GM19397 (cell line): ENCODE data around the gene TCF7L2.

Source experiments
- ATAC-seq: cut with Tn5 transposase; IDR thresholded peaks from one replicate; pipeline ENCODE4 v1.9.1; 2021; ENCODE audit warnings: mild to moderate bottlenecking, moderate library complexity; ENCODE audit not compliant: unreplicated experiment

Gene TCF7L2

DNA sequence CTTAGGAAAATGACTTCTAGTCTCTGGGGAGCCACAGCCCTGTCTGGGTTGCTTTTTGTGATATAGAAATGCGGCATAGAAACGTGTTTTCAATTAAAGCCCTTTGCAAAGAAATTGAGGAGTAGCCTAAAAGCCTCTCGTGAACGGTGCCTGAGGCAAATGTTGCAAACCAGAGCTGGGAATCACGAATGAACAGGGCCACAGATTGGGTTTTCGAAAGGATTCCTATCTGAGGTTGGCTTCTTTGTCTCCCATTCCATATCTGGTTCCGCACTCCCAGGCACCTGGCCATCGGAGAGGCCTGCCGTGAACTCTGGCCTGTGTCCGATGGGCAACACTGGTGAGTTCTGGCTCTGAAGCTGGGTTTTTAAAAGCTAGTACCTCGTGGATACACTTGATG is 221.6 kb downstream of the TCF7L2 start:
- no peak for ATAC-seq

DNA sequence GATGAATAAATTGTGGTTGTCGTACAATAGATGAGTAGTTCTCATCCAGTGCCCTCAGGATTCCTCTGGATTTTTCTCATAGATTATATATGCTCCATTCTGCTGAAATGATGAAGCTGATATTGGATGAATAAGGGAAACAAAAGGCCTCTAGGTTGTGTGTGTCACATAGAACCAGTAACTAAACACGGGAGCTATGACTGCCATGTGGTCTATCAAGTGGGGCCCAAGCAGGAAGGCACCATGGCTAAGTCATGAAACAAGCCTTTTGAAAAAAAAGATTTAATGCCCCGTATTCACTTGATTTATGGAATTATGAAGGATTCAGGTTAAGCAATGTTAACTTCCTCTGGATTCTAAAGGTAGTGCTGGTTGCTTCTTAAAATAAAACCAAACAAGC is 225.1 kb downstream of the TCF7L2 start:
- no peak for ATAC-seq

DNA sequence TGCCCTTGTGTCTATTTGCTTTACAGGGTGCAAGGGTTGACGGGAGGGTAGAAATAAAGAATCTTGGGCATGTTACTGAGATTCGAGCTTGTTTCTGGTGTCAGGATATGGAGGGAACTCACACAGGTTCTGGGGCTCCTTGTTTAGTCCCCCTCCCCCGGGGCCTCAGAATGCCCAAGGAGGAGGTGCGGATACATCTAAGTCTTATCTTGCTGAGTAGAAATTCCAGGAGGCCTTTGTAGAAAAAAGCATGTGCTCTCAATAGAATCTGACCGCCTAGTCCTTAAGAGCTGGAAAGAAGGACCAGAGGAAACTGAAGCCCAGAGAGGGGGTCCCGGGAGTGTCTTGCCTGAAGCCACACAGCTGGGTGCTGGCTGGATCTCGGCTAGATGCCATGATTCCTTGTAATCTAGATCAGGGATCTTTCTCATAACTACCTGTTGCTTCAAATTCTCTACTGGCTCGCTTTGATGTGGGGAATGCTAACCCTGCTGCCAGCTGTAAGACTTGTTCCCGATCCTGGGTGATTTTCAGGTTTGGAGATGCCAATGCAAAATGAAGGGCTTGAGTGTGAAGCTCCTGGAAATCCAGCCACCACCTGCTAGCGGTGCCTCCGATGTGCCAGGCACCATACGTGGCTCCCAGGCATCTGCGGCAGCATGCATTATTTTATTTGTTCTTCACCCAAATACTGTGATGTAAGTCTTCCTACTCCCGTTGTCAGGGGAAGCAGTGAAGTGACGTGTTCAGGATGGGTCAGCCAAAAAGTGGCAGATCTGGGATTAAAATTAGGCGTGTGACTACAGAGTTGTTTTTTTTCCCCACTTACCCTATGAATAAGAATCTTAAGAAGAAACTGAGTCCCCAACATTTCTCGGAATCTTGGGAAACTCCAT is 226.0 kb downstream of the TCF7L2 start:
- ATAC-seq, result no peak

DNA sequence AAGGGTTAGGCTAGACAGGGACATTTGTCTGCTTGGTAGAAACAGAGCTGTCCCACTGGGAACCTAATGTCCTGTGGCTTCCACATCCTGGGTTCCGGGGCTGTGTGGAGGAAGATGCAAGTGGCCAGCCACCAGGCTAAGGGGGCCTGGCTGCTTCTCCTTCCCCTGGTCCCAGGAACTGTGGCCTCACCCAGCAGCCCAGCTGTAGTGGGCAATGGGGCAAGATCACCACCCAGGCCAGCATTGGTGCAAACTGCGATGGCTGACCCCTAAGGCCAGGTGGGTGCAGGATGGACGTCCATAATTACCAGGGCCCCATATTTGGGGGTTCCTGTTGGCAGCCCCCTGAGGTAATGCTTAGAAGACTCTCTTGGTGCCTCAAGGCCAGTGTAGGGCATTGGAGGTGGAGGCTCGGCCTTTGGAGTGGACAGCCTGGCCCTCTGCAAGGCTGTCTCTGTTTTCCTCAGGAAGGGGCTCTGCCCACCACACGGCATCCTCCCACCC is 226.7 kb downstream of the TCF7L2 start:
- ATAC-seq, result no peak

DNA sequence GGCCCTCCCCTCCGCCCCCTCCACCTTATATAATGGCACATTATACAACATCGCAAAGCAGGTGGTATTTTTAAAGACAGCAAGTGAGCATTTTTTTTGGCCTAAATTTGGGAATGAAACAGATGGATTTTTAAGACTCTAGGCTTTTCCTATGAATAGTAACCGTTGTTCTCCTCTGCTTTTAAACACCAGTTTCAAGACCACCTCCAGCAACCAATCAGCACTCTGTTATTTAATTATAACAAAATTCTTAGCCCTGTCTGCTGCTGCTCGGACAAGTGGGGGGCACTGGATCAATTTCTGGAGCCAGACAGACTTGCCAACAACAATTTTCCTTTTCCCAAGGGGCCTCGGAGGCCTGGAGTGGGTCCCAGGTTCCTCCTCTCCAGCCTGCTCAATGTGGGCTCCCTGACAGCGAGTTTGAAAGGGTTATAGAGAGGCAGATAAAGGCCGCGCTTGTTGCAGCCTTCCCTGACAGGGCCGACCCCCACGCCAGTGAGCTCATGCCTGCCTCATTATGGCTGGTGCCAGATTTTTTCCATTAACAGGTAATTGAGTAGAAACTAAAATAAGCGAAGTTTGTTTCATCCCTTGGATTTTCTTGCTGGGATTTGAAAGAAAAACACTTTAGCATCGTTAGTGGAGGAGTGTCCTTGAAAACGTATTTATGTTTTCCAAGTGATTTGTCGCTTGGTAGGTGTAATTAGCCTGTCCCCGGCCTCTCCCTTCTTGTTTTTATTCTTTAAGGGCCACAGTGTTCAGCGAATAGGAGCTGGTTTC is 227.3 kb downstream of the TCF7L2 start:
- ATAC-seq, result no peak

DNA sequence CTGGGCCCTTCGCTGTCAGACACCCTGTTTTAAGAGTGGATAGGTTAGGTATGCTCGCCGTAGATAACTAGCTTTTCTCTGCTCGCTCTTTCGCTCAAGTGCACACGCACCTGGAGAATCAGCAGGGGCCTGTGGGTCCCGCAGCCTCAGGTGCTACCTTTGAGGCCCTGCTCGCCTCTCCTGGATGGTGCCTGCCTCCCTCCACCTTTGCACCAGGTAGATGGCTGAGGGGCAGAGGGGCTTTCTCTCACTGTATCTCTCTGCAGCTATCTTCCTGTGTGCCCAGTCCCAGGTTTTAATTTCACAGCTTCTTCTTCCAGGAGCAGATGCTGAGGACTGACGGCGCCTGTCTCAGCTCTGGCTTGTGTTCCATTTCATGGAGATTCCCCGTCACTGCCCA is 227.9 kb downstream of the TCF7L2 start:
- ATAC-seq, result no peak

DNA sequence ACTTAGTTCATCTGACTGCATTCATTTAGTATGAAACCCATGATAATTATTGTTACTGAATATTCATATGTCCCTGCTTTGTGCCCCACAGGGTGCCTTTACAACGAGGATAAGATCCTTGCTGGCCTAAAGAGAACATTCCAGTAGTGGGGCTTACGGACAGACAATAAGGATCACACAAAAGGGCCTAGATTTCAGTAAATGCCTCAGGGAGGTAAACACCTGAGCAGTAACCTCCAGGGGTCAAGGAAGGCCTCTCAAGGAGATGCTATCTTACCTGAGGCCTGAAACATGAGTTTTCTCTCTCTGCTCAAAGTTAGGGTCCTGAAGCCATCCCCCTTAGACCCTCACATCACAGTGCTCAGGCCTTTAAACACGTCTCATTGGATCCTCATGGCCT is 228.7 kb downstream of the TCF7L2 start:
- ATAC-seq, result no peak

DNA sequence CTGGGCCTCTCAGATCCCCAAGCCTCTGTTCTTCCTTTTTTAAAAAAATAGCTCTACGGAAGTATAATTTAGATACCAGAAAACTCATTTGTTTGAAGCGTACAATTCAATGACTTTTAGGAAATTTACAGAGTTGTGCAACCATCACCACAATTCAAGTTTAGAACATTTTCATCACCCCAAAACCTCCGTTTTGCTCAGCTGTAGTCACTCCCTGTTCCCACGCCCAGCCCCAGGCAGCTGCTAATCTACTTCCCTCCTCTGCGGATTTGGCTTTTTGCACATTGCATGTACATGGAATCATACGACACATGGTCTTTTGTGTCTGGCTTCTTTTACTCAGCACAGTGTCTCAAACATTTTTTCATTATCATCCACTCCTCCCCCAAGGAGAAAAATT is 229.2 kb downstream of the TCF7L2 start:
- ATAC-seq, result no peak

DNA sequence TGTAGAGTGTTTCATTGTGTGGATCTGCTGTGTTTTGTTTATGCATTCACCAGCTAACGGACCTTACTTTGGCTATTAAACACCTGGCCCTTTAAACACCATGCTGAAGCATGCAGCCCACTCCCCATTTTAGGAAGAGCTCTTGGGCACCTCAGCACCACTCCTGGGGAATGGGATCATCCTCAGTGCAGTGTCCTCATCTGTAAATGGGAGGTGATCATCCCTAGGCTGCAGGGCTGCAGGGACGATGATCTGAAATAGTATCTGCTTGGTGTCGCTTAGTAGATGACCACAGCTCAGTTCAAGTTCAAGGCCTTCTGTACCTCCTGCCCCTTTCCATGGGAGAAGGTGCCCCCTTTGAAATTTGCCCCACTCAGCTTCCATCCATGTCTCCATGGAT is 229.9 kb downstream of the TCF7L2 start:
- ATAC-seq, result no peak

DNA sequence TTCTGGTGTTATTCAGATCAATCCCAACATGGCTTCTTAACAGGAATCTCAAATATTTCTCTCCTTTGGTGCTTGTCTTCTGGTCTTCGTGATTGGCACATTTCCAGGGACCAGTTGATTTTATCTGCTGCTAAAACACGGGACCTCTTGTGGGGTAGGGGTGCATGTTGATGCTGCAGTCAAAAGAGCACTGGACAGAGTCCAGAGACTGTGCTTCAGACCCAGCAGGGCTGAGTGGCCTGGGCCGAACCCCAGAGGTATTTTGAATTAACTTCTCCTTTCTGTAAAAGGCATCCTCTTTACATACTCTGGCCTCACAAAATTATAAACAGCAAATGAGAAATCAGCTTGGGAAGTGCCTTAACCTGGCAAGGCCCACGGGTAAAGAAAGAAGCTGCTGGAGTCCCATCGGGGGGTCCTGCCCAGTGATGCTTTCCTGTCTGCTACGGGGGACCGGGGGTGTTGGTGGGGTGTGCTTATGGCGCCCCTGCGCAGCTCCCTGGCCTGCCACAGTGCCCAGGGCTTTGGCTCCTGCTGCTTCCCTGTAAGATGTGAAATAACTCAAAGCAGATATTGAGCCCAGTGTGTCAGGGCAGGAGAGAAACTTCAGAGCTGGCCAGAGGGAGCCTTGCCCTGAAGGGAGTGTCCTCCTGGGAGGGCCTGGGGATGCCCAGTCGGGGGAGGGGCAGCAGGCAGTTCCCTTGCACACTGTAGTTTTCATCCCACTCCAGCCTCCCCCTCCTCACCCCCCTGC is 230.5 kb downstream of the TCF7L2 start:
- ATAC-seq, result no peak

DNA sequence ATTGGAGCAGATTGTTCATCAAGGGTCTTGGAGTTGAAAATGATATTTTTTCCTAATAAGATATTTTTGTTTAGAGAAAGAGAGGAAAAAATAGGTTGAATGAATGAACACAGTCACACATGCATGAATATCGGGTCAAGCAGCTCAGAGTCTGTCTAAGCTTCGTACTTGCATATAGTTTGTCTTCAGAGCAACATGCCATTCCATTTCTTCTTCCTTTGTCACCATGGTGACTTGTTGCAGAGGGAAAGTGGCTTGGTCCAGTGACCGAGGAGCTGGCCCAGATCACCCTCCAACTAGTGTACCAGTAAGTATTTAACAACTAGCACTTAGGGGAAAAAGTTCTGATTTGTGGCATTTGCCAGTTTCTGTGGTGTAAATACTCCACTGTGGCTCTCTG is 232.1 kb downstream of the TCF7L2 start:
- ATAC-seq, result no peak

DNA sequence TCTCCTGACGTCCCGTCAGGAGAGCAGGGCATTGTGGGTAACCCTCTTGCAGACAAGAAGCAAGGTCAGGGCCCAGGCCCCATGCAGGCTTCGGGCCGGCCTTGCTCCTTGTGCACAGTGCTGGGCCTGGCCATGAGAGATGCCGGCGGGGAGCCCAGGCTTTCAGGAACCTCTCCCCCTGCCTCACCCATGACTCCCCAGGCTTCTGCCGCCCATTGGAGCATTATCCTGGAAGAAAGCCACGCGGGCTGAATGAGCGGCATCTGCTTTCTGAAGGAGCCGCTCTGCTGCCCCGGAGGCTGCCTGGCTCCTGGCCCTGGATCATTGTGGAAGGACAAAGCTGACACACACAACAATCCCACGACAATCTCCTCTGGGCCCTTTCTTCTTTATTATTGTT is 233.5 kb downstream of the TCF7L2 start:
- no peak for ATAC-seq

DNA sequence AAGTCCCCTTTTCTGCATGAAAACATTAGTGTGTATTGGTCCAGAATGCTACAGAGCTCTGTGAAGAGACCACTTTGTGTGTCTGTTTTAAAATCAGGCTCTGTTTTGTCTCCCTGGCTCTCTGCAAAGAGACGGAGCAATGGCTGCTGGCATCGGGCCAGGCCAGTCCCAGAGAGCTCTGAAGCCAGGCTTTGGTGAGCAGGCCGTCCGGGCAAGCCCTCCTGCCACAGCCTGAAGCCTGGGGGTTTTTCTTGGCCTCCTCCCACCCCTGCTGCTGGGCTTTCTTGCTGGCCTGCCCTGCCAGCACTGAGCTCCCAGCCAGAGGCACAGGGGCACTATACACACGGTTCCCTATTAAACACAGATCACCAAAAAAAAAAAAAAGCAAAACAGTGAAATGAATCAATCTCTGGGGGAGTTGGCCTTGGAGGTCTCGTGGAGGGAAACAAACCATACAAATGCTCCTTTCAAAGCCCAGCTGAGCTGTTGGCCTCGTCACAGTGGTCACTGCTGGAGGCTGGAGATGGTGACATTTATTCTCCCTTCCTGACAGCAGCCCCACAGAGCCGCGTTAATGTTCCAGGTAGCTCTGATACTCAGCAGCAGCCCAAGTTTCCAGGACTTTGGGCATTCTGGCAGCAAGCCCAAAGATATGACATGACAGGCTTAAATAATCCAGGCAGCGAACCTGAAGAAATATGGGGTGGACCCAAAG is 237.2 kb downstream of the TCF7L2 start:
- ATAC-seq, result no peak

DNA sequence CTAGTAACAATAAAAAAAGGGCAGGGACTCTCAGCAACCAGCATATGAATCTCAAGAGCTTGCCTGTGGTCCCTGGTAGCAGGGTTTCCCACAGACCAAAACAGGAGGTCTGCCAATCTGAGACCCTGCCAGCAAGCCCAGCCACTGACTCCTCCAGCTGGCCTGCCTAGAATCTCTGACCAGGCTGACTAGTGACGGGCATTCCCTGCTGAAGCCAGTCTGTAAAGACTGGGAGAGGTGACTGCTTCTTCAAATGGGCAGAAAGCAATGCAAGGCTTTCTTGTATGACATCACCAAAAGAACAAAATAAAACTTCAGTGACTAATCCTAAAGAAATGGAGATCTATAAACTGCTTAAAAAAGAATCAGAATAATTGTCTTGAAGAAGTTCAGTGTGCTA is 249.4 kb downstream of the TCF7L2 start:
- ATAC-seq, result no peak

DNA sequence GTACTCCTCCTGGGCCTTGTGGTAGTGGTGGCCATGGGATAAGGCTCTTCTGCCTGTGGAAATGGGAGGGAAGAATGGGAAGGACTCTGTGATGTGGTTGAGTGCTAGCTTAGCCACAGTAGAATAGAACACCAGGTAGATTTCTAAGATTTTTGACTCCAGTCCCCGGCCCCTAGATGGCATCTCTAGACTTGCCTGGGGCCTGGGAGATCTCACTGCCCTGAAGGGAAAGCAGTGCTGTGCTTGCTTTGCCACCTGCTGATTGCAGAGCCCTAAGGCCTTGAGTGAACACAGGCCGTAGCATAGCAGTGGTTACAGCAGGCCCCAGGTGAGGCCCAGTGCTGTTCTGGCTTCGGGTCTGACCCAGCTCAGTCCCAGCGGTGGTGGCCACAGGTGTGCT is 252.0 kb downstream of the TCF7L2 start:
- no peak for ATAC-seq

DNA sequence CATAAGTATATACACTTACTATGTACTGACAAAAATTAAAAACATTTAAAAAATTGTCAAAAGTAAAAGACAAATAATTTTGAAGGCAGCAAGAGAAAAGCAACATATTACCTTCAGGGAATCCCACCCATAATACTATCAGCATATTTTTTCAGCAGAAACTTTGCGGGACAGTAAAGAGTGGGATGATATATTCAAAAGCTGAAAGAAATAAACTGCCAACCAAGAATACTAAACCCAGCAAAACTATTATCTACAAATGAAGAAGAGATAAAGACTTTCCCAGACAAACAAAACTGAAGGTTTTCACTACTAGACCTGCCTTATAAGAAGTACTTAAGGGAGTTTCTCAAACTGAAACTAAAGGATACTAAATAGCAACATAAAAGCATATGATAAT is 257.9 kb downstream of the TCF7L2 start:
- ATAC-seq, result no peak

DNA sequence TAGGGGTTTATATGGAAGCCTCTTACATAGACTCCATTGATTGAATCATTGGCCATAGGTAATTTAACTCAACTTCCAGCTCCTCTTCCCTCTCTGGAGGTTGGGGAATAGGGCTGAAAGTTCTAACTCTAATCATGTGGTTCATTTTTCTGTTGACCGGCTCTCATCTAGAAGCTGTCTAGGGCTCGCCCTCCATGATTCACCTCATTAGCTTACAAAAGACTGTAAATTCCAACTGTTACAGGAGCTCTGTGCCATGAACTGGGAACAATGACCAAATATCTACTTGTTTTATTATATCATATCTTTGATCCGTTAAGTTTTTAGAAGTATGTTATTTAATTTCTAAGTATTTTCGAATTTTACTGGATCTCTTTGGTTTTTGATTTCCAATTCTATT is 263.0 kb downstream of the TCF7L2 start:
- ATAC-seq, result no peak

DNA sequence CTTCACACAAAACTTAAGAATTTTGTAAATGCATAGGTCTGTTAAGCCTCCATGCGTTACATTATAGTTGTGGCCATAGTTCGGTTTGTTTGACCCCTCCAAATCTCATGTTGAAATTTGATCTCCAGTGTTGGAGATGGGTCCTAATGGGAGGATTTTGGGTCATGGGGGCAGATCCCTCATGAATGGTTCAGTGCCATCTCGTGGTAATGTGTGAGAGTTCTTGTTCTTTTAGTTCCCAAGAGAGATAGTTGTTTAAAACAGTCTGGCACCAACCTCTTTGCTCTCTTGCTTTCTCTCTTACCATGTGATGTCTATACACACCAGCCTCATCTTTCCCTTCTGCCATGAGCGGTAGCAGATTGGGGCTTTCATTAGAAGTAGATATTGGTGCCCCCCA is 264.3 kb downstream of the TCF7L2 start:
- no peak for ATAC-seq

DNA sequence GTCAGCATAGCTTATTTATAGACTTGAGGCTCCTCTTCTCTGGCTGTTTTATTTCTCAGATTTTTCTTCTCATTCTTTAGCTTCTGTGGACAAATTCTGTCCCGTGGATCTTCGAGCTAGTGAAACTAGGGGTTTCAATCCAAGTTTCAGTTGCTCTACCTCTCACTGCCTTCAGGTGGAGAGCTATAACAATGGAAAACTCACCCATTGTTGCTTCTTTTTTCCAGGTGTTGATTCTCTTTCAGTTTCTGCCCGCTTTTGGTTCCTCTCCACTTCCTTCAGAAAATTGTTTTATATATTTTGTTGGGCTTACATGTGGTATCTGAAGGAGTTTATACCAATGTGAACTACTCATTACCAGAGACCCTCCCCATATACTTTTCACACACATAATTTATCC is 266.1 kb downstream of the TCF7L2 start:
- no peak for ATAC-seq
